Stomach (tissue), 4 donors: Measurements from ENCODE around the gene MTF2.

Experiments used
- EP300 ChIP-seq: sonication (generic); formaldehyde crosslinking; IDR thresholded peaks from one replicate; pipeline ENCODE4 v1.6.1; 2017; ENCODE audit warnings: antibody characterized with exemption
- POLR2A ChIP-seq, 4 donors: fragments of 450-650 bp; IDR thresholded peaks; one replicate each; pipeline ENCODE4 v1.6.1; 2016; ENCODE audit warnings: antibody characterized with exemption in 4 of 4, control low read depth in 2 of 4, mild to moderate bottlenecking in 1 of 4, moderate library complexity in 1 of 4
- POLR2AphosphoS5 ChIP-seq, 3 donors: sonication (generic); formaldehyde crosslinking; IDR thresholded peaks; one replicate each; pipeline ENCODE4 v1.6.1; 2016; ENCODE audit warnings: antibody characterized with exemption in 3 of 3
- TF ChIP-seq, protein P1 (sequence below), 7 experiments: fragments of 450-650 bp in 4 of 7; fragments of 200-600 bp in 3 of 7; sonication (generic) in 3 of 7; IDR thresholded peaks; one replicate each; pipeline ENCODE4 v1.5.1; 2016 to 2019; ENCODE audit warnings: antibody characterized with exemption in 7 of 7, control low read depth in 2 of 7, mild to moderate bottlenecking in 1 of 7

DNA sequence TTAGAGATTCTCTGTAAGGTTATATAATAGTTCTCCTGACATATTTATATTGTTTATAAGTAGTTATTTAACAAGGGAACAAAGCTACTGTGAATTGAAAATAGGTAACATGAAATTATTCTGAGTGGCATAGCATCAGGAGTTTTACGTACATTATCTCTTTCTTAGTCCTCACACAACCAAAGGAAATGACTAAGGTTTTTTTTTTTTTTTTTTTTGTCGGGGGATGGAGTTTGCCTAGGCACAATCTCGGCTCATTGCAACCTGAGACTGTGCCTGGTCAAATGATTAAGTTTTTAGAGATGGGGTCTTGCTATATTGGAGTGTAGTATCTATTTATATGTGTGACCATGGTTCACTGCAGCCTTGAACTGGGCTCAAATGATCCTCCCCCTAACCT is 76.3 kb downstream of the MTF2 start:
- TF ChIP-seq, protein P1, sequence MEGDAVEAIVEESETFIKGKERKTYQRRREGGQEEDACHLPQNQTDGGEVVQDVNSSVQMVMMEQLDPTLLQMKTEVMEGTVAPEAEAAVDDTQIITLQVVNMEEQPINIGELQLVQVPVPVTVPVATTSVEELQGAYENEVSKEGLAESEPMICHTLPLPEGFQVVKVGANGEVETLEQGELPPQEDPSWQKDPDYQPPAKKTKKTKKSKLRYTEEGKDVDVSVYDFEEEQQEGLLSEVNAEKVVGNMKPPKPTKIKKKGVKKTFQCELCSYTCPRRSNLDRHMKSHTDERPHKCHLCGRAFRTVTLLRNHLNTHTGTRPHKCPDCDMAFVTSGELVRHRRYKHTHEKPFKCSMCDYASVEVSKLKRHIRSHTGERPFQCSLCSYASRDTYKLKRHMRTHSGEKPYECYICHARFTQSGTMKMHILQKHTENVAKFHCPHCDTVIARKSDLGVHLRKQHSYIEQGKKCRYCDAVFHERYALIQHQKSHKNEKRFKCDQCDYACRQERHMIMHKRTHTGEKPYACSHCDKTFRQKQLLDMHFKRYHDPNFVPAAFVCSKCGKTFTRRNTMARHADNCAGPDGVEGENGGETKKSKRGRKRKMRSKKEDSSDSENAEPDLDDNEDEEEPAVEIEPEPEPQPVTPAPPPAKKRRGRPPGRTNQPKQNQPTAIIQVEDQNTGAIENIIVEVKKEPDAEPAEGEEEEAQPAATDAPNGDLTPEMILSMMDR (IDR thresholded peaks at IDR 0.05) = no peak
- TF ChIP-seq POLR2A (IDR thresholded peaks at IDR 0.05) (no peak), POLR2AphosphoS5 (IDR thresholded peaks at IDR 0.05) (no peak), EP300 (no peak)
